ENCODE data around the gene CNDP2. TPM values are rescaled to one million over a fixed set of nuclear protein-coding genes. Genes with fewer than 3 reads are reported as not detected.

CNDP2 gene
- total RNA-seq, result 237 TPM
- long read RNA-seq, full-length matches to known transcripts, result 209 of 406 reads
- long read RNA-seq, partial matches to known transcripts, result 149 of 406 reads
- long read RNA-seq, other reads (novel, unspliced or antisense), result 48 of 406 reads

GRCh38 chr18:74495581-74496507 lies at the start of gene CNDP2:
Gene CNDP2 (plus strand): TSS chr18:74496363. CDS start chr18:74499974, 3,611 bp downstream.
- Histone ChIP-seq H3K4me1 (peaks cover 35% of the 10 kb centered on the region), H3K9me3 (no peaks in the 10 kb centered on the region), H3K27ac (peak within 1 kb of the TSS; percentile 98), H3K36me3 (peaks cover under 1% of the 10 kb centered on the region), H3K4me3 (peak within 1 kb of the TSS; percentile 94), H3K27me3 (ENCODE audit: low read depth) (no peaks in the 10 kb centered on the region)
- intact Hi-C loops (cut with DNase I), result no loop called here
- ATAC-seq, result peak; percentile 96 to 98
- DNase-seq, result peak; percentile 100
- no peak for TF ChIP-seq CTCF (IDR thresholded peaks at IDR 0.05)

- Histone ChIP-seq H3K27me3 (ENCODE audit: low read depth) (no peaks in the 10 kb centered on the region), H3K36me3 (no peaks in the 10 kb centered on the region), H3K4me1 (no peaks in the 10 kb centered on the region), H3K27ac (no peak overlapping the region), H3K4me3 (no peak overlapping the region), H3K9me3 (no peaks in the 10 kb centered on the region)
- ATAC-seq (peak; percentile 14 to 23), DNase-seq (no peak)
- TF ChIP-seq CTCF (IDR thresholded peaks at IDR 0.05), result no peak
- intact Hi-C loops (cut with DNase I), result no loop called here
Measured at GRCh38 chr18:74446631-74447403, 49.3 kb upstream of the CNDP2 start.

DNA sequence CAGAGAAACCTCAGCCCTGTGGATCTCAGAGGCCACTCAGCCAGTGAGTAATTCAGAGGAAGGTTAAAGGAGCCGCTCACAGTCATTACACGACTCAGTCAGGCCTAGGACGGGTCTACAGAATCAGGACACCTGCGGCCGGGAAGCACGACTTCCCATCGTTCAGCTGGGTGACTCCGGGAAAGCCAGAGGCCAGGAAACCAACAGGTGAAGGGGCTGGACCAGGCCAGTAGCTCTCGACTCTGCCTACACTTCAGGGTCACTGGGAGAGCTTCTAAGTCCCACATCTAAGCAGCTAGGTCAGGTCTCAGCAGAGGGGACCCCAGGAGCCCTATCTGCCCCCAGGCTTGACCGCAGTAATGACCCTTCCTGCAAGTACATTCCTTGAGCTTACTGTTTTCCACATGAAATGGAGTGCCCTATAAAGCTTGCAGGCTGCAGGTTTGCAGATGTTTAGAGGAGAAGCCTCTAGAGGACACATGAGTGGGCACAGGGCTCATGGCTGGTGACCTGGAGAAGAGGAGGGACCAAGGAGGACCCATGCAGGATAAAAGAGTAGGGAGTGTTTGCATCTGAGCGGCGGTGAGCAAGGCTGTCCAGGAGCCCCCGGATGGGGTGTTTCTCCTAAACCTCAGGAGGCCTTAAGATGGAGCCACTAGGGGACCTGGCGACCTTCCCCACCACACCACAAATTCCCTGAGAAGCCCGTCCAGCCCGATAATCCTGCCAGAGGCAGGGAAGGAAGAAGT lies 48.6 kb upstream of the CNDP2 start:
- no peak for ATAC-seq
- no peaks in the 10 kb centered on the region for H3K9me3 ChIP-seq
- TF ChIP-seq CTCF (IDR thresholded peaks at IDR 0.05), result no peak
- intact Hi-C loops (cut with DNase I), result no loop called here
- H3K27me3 ChIP-seq (ENCODE audit: low read depth), result no peaks in the 10 kb centered on the region
- no peak overlapping the region for H3K4me3 ChIP-seq
- no peaks in the 10 kb centered on the region for H3K4me1 ChIP-seq
- no peak overlapping the region for H3K27ac ChIP-seq
- no peak for DNase-seq
- H3K36me3 ChIP-seq, result no peaks in the 10 kb centered on the region

- H3K36me3 ChIP-seq, result no peaks in the 10 kb centered on the region
- no peaks in the 10 kb centered on the region for H3K9me3 ChIP-seq
- H3K27me3 ChIP-seq (ENCODE audit: low read depth), result peaks cover 16% of the 10 kb centered on the region
- ATAC-seq (no peak), DNase-seq (no peak)
- intact Hi-C loops (cut with DNase I), result no loop called here
- no peak overlapping the region for H3K27ac ChIP-seq
- H3K4me1 ChIP-seq, result no peaks in the 10 kb centered on the region
- TF ChIP-seq CTCF (IDR thresholded peaks at IDR 0.05), result no peak
- H3K4me3 ChIP-seq, result no peak overlapping the region
Measured at GRCh38 chr18:74450626-74451025, 45.5 kb upstream of the CNDP2 start.

DNA sequence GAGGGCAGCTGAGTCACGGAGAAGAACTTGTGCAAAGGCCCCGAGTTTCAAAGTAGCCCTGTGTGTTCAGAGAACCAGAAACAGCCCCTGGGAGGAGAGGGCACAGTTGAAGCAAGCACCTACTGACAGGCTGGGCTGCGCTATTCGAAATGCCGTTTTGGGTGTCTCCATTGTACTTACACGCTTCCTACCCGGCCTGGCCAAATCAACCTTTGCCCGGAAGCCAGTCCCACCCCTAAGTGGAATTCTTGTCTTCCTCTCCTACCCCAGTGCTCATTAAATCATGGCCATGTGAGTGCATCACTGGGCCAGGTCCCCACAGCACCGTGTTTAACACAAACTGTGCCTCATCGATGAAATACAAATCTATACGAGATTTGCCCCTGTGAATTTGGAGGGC lies 45.0 kb upstream of the CNDP2 start:
- Histone ChIP-seq H3K27me3 (ENCODE audit: low read depth) (peaks cover 21% of the 10 kb centered on the region), H3K9me3 (no peaks in the 10 kb centered on the region), H3K36me3 (no peaks in the 10 kb centered on the region), H3K4me1 (peaks cover 1% of the 10 kb centered on the region), H3K27ac (no peak overlapping the region), H3K4me3 (no peak overlapping the region)
- no peak for TF ChIP-seq CTCF (IDR thresholded peaks at IDR 0.05)
- DNase-seq, result no peak
- intact Hi-C loops (cut with DNase I), result no loop called here
- no peak for ATAC-seq
